NCI-H524 treated with DMSO at 0.1 percent for 48 hours (cell line): Measurements from ENCODE around the gene APOA1.
"Not testable (repeated sequence)": the region's sequence is repeated elsewhere in the genome, so short reads cannot be mapped to it uniquely, and the experiment has no call there.

Experiments
- DNase-seq: peaks from one replicate; lab custom pipeline; 2025; lab: John Stamatoyannopoulos, UW

Gene APOA1

GRCh38 chr11:116857936-116858335 is 20.5 kb upstream of the APOA1 start:
- DNase-seq, result no peak

- no peak for DNase-seq
These were observed 19.9 kb upstream of the APOA1 start for GRCh38 chr11:116857316-116857715.

GRCh38 chr11:116856423-116856822 is 19.0 kb upstream of the APOA1 start:
- DNase-seq, result no peak

- DNase-seq, result no peak
These were observed 18.0 kb upstream of the APOA1 start for GRCh38 chr11:116855413-116855812.

DNA sequence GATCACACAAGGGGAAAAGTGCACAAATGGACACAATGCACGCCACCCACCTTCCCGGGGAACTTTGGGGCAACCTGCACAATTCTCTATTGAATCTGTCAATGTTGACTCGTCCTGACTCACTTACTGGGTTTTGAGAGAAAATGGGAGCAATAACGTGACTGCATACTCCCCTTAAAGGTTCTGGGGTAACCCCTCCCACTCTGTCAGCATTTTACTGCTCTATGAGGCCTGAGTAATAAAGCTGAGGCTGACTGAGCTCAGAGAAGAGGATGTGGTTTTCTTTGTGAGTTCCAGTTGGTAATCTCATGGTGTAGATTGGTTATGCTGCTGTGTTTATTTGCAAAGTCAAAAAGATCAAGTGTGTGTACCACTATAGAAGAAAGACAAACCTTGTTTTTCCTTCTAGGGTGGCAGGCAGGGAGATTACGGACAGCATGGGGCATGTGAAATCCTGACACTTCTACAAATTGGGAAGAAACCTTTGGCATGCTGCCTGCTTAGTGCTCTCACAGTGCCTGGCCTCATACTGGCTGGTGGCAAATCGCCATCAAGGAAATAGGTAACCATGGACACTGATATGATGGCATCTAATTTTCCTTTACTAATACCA is 16.1 kb upstream of the APOA1 start:
- DNase-seq, result no peak

GRCh38 chr11:116852261-116853031 is 15.0 kb upstream of the APOA1 start:
- DNase-seq, result no peak

DNA sequence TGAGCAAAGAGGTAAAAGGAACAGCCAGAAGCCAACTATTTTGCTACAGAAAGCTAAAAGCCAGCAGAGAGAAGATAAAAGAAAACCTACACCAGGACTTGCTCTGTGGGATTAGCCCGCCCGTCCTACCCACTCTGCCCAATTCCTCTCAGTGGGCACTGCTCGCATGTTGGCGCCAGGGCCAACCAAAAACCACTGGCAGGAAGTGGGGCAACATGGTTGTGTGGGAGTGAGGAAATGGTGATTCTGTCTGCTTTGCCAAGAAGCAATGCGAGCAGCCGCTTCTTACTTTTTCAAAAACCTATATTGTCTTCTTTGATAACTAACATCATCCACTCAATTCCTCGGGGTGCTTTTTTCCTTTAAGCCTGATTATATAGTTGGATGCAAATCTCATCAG is 14.2 kb upstream of the APOA1 start:
- no peak for DNase-seq

DNA sequence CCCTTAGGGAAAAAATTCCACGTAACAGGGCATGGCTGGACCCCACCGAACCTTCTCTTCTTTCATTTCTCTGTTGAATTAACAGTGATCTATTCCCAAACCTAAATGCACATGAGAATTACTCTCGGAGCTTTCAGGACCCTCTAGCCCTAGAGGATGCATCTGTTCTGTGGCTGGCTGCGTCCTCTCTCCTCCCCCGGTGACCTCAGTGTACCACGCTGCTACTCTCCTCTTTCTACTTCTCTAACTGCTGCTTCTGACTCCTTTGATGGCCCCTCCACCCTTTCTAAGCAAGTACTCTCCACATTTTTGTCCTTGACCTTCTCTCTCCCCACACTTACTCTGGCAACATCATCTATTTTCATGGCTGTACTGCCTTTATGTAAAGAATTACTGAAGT is 12.1 kb upstream of the APOA1 start:
- no peak for DNase-seq

DNA sequence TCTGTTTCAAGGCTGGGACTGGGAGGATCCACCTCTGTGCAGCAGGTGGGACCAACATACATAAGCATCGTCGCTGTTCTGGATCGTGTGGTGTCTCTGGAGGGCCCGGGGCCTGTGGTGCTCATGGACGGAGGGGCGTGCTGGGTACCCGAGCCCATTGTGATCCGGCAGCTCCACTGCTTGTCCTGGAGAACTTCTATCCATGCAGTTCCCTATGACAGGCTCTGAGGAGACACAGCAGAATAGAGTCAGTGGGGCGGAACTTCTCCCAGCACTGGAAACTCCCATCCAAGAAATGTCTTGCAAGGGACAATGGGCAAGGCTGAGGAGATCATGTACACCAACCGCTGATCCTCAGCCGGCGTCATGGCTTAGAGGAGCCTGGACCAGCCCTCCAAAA is 11.6 kb upstream of the APOA1 start:
- DNase-seq, result no peak

DNA sequence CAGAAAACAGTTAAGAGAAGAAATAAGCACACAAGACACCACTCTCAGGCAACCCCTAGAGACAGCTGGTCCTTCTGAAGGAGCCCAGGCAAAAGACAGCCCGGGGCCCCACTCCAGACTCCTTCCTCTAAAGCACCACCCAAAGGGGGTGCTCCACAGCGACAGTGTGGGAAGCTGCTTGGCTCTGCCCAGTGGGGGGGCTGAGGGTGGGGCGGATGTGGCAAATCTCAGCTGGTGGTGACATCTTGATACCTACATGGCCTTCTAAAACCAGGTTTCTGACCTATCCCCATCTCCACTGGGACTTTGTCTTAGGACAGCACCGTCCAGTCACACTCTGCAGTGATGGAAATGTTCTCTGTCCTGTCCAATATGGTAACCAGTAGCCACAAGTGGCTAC is 10.2 kb upstream of the APOA1 start:
- DNase-seq, result no peak

DNA sequence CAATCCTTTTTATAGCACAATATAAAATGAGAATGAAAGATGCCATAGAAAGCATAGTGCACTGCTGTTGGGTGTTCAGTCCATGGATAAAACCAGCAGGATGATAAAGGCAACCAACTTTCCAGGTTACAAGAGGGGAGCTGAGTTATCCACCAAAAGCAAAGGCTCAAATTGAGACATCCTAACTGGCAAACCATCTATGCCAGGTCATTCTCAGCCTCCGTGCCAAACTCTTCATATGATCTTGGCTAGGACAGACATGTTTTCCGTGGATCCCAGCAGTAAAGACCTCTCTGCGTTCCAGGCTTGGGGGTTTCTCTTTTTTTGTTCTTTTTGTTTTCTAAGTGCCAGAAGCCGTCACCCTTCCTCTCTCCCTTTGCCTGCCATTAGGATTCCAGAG is 7.3 kb upstream of the APOA1 start:
- no peak for DNase-seq

- no peak for DNase-seq
These were observed 6.2 kb upstream of the APOA1 start for GRCh38 chr11:116843661-116844060.

DNA sequence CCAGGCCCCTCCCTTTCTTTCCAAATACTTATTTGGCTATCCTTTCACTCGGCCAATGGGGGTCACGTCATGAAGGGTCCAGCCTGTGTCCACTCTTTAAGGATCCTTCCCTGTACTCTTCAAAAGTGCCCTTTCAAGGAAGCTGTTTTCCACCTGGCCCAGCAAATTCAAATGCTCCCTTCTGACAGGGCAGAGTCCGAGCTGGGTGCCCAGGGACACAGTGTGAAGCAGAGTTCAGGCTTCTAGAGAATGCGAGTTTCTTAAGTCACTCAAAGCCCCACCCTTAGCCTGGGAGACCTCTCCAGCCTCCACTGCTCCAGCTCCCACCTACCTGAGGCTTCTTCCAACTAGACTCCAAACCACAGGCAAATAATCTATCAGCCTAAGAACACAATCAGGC is 5.5 kb upstream of the APOA1 start:
- no peak for DNase-seq

DNA sequence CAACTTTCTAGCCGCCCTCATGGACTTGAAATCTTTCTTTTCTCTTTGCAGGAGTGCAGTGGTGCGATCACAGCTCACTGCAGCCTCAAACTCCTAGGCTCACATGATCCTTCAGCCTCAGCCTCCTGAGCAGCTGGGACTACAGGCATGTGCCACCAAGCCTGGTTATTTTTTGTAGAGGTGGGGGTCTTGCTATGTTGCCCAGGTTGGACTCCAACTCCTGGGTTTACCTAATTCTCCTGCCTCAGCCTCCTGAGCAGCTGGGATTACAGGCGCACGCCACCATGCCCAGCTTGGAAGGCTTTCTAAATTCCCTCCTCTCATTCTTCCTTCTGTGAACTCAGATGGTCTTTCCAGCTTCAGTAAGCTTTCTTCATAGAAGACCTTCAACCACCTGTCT is 4.7 kb upstream of the APOA1 start:
- no peak for DNase-seq

DNA sequence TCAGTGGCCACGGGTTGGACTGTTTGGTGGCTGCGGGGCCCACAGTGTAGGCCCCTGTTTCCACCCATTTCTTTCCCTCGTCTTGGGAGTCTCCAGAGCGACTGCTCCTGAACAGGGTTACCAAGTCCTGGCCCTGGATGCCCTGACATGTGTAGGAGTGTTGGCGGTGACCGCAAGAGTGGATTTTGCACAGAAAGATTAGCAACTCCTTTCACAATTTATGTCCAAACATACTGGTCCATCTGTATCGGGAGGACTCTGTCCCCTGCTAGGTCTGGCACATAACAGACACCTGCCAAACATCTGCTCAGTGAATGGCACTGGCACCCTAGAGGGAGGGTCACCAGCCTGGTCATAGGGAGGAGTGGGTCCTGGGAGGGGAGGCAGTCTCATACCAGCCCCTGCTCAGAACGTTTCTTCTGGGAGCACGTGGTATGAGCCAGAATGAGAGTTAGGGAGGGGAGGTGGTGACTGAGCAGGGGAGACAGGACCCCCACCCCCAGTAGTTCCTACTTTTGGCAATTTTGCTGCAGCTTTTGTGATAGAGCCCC is 3.4 kb upstream of the APOA1 start:
- no peak for DNase-seq

- DNase-seq, result no peak
These were observed 2.9 kb upstream of the APOA1 start for GRCh38 chr11:116840224-116840745.

GRCh38 chr11:116838321-116839084 is 1.1 kb upstream of the APOA1 start:
- no peak for DNase-seq

DNA sequence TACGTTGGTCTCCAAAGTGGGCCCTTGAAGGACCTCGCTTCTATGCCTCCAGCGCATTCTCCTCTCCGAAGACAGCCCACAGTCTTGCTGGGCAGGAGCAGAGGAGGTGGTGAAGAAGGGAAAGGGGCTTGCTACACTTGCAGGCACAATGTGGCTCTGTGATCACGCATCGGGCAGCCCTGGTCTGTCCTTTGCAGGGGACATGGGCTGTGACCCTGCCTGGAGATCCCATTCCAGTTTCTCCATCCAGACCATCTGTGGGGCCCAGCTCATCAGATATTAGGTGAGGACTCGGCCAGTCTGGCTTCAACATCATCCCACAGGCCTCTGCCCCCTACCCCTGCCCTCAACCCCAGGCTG is 810 bp downstream of the APOA1 start:
- DNase-seq, result no peak

DNA sequence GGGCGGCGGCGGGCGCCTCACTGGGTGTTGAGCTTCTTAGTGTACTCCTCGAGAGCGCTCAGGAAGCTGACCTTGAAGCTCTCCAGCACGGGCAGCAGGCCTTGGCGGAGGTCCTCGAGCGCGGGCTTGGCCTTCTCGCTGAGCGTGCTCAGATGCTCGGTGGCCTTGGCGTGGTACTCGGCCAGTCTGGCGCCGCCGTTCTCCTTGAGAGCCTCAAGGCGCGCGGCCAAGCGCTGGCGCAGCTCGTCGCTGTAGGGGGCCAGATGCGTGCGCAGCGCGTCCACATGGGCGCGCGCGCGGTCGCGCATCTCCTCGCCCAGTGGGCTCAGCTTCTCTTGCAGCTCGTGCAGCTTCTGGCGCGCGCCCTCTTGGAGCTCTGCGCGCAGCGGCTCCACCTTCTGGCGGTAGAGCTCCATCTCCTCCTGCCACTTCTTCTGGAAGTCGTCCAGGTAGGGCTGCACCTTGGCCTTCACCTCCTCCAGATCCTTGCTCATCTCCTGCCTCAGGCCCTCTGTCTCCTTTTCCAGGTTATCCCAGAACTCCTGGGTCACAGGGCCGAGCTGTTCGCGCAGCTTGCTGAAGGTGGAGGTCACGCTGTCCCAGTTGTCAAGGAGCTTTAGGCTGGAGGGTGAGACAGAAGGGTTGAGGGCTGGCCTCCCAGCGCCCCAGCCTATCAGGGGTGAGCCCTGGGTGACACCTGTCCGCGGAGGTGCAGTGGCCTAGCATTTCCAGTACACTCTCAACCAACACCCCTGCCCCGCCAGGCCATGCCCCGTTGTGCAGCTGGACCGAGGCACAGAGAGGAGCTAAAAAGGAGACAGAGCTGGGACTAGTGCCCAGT is 1.4 kb downstream of the APOA1 start:
- DNase-seq, result peak; percentile 47

GRCh38 chr11:116835042-116835772 is 2.2 kb downstream of the APOA1 start:
- no peak for DNase-seq

GRCh38 chr11:116834535-116835041 is 2.8 kb downstream of the APOA1 start:
- not testable (repeated sequence) for DNase-seq
